IgD-negative memory B cell (primary cell): ENCODE data around the gene VAMP2. TPM values are rescaled to one million over a fixed set of nuclear protein-coding genes. Genes with fewer than 3 reads are reported as not detected.
A peak's percentile ranks its signal among the peaks of the same experiment; 100 is the strongest.

Source experiments
- H3K27ac Mint-ChIP-seq, 3 donors: one replicate each; pipeline ENCODE4 v1.8.0; 2020 to 2022; ENCODE audit warnings: mild to moderate bottlenecking in 3 of 3, mixed read lengths in 3 of 3, moderate library complexity in 1 of 3
- H3K27me3 Mint-ChIP-seq: one replicate; pipeline ENCODE4 v1.8.0; 2021; ENCODE audit warnings: mixed read lengths
- H3K36me3 Mint-ChIP-seq: one replicate; pipeline ENCODE4 v1.8.0; 2020; ENCODE audit warnings: mild to moderate bottlenecking, mixed read lengths
- H3K4me1 Mint-ChIP-seq, 3 donors: one replicate each; pipeline ENCODE4 v1.8.0; 2020 to 2022; ENCODE audit warnings: mixed read lengths in 3 of 3, mild to moderate bottlenecking in 1 of 3
- H3K4me3 Mint-ChIP-seq, 4 donors: one replicate each; pipeline ENCODE4 v1.8.0; 2020 to 2022; ENCODE audit warnings: mild to moderate bottlenecking in 4 of 4, mixed read lengths in 4 of 4, moderate library complexity in 3 of 4
- H3K9me3 Mint-ChIP-seq, 3 donors: one replicate each; pipeline ENCODE4 v1.8.0; 2020 to 2021; ENCODE audit warnings: mixed read lengths in 3 of 3, mild to moderate bottlenecking in 1 of 3
- polyA plus RNA-seq: library from polyadenylated mRNA; unstranded; fragments of 300-500 nt; fragmentation: Illumina TruSeq; gene quantifications from one replicate; pipeline ENCODE4 v1.2.3, GENCODE V29; 2021

Gene VAMP2
- polyA plus RNA-seq, 1 donor from 2014 or later = 83.7 TPM

GRCh38 chr17:8153525-8153956 is 9.2 kb downstream of the VAMP2 start:
- peak overlapping the region in 2 of 3 donors; percentile 71 to 96 for H3K27ac Mint-ChIP-seq
- H3K4me3 Mint-ChIP-seq = peak overlapping the region in 2 of 4 donors; percentile 32 to 51
- H3K36me3 Mint-ChIP-seq = peaks cover 3% of the 10 kb centered on the region
- H3K4me1 Mint-ChIP-seq = peaks cover 20 to 32% (median 30%) of the 10 kb centered on the region in 3 donors
- no peaks in the 10 kb centered on the region for H3K9me3 Mint-ChIP-seq
- peaks cover 5% of the 10 kb centered on the region for H3K27me3 Mint-ChIP-seq

GRCh38 chr17:8153031-8153451 is 9.7 kb downstream of the VAMP2 start:
- H3K27me3 Mint-ChIP-seq = peaks cover 5% of the 10 kb centered on the region
- peaks cover 3% of the 10 kb centered on the region for H3K36me3 Mint-ChIP-seq
- H3K27ac Mint-ChIP-seq = peak overlapping the region in 2 of 3 donors; percentile 71 to 96
- no peaks in the 10 kb centered on the region for H3K9me3 Mint-ChIP-seq
- H3K4me3 Mint-ChIP-seq = peak overlapping the region in 1 of 4 donors; percentile 32
- H3K4me1 Mint-ChIP-seq = peaks cover 18 to 28% (median 28%) of the 10 kb centered on the region in 3 donors

- H3K9me3 Mint-ChIP-seq = no peaks in the 10 kb centered on the region
- H3K4me1 Mint-ChIP-seq = peaks cover 18 to 28% (median 28%) of the 10 kb centered on the region in 3 donors
- H3K36me3 Mint-ChIP-seq = peaks cover 5% of the 10 kb centered on the region
- H3K27ac Mint-ChIP-seq = peak within 1 kb of the TSS in 2 of 3 donors; percentile 93 to 100
- peak within 1 kb of the TSS in 3 of 4 donors; percentile 90 to 95 (median 95) for H3K4me3 Mint-ChIP-seq
- H3K27me3 Mint-ChIP-seq = peaks cover 5% of the 10 kb centered on the region
Measured at GRCh38 chr17:8152112-8152775, 10.5 kb downstream of the VAMP2 start, which contains the start of gene PER1. Gene PER1 (minus strand): TSS chr17:8152404. CDS start chr17:8150706, 1,698 bp downstream.

- H3K9me3 Mint-ChIP-seq = no peaks in the 10 kb centered on the region
- peak overlapping the region in 2 of 3 donors; percentile 93 to 100 for H3K27ac Mint-ChIP-seq
- peaks cover 5% of the 10 kb centered on the region for H3K36me3 Mint-ChIP-seq
- H3K27me3 Mint-ChIP-seq = peaks cover 5% of the 10 kb centered on the region
- peak overlapping the region in 3 of 4 donors; percentile 90 to 95 (median 95) for H3K4me3 Mint-ChIP-seq
- H3K4me1 Mint-ChIP-seq = peaks cover 18 to 29% (median 28%) of the 10 kb centered on the region in 3 donors
Measured at GRCh38 chr17:8151641-8152111, 11.1 kb downstream of the VAMP2 start.

GRCh38 chr17:8151120-8151640 is 11.6 kb downstream of the VAMP2 start:
- H3K9me3 Mint-ChIP-seq = no peaks in the 10 kb centered on the region
- peak overlapping the region in 2 of 3 donors; percentile 93 to 100 for H3K27ac Mint-ChIP-seq
- peaks cover 7% of the 10 kb centered on the region for H3K36me3 Mint-ChIP-seq
- peaks cover 5% of the 10 kb centered on the region for H3K27me3 Mint-ChIP-seq
- H3K4me3 Mint-ChIP-seq = peak overlapping the region in 3 of 4 donors; percentile 90 to 95 (median 95)
- H3K4me1 Mint-ChIP-seq = peaks cover 18 to 30% (median 29%) of the 10 kb centered on the region in 3 donors

GRCh38 chr17:8150194-8151119 is 12.3 kb downstream of the VAMP2 start:
- Mint-ChIP-seq H3K27me3 (peaks cover 5% of the 10 kb centered on the region), H3K4me1 (peaks cover 17 to 30% (median 28%) of the 10 kb centered on the region in 3 donors), H3K27ac (peak overlapping the region in 2 of 3 donors; percentile 93 to 100), H3K9me3 (no peaks in the 10 kb centered on the region), H3K4me3 (peak overlapping the region in 3 of 4 donors; percentile 52 to 95 (median 95)), H3K36me3 (peaks cover 8% of the 10 kb centered on the region)

GRCh38 chr17:8149419-8150193 is 13.1 kb downstream of the VAMP2 start:
- H3K27ac Mint-ChIP-seq = peak overlapping the region in 1 of 3 donors; percentile 84
- H3K36me3 Mint-ChIP-seq = peaks cover 8% of the 10 kb centered on the region
- H3K4me1 Mint-ChIP-seq = peaks cover 10 to 30% (median 21%) of the 10 kb centered on the region in 3 donors

GRCh38 chr17:8148560-8148959 is 14.2 kb downstream of the VAMP2 start:
- Mint-ChIP-seq H3K36me3 (peaks cover 6% of the 10 kb centered on the region), H3K4me1 (peaks cover 6 to 24% (median 16%) of the 10 kb centered on the region in 3 donors), H3K27ac (peak overlapping the region in 2 of 3 donors; percentile 71 to 87), H3K27me3 (peaks cover 5% of the 10 kb centered on the region), H3K9me3 (no peaks in the 10 kb centered on the region), H3K4me3 (peak overlapping the region in 1 of 4 donors; percentile 60)

More at GRCh38 chr17:8149419-8150193, 13.1 kb downstream of the VAMP2 start:
- Mint-ChIP-seq H3K9me3 (no peaks in the 10 kb centered on the region), H3K4me3 (peak overlapping the region; percentile 41 to 84 (median 64)), H3K27me3 (peaks cover 5% of the 10 kb centered on the region)

GRCh38 chr17:8147805-8148404 is 14.8 kb downstream of the VAMP2 start:
- Mint-ChIP-seq H3K27ac (no peak overlapping the region), H3K27me3 (peaks cover 5% of the 10 kb centered on the region), H3K4me1 (peaks cover 6 to 17% (median 11%) of the 10 kb centered on the region in 3 donors), H3K9me3 (no peaks in the 10 kb centered on the region), H3K4me3 (peak overlapping the region in 2 of 4 donors; percentile 51 to 60), H3K36me3 (peaks cover 6% of the 10 kb centered on the region)

GRCh38 chr17:8147141-8147804 is 15.5 kb downstream of the VAMP2 start:
- Mint-ChIP-seq H3K9me3 (no peaks in the 10 kb centered on the region), H3K27ac (peak overlapping the region in 1 of 3 donors; percentile 26), H3K27me3 (peaks cover 5% of the 10 kb centered on the region), H3K36me3 (peaks cover 6% of the 10 kb centered on the region), H3K4me1 (peaks cover 6 to 12% (median 8%) of the 10 kb centered on the region in 3 donors), H3K4me3 (peak overlapping the region in 2 of 4 donors; percentile 51 to 61)

- H3K27ac Mint-ChIP-seq = peak overlapping the region in 1 of 3 donors; percentile 26
- peaks cover under 1% of the 10 kb centered on the region for H3K27me3 Mint-ChIP-seq
- H3K4me3 Mint-ChIP-seq = peak overlapping the region in 3 of 4 donors; percentile 13 to 61 (median 27)
Measured at GRCh38 chr17:8146381-8147140, 16.2 kb downstream of the VAMP2 start.

GRCh38 chr17:8145811-8146210 is 16.9 kb downstream of the VAMP2 start:
- peaks cover 0 to 4% (median 2%) of the 10 kb centered on the region in 3 donors for H3K4me1 Mint-ChIP-seq
- H3K36me3 Mint-ChIP-seq = peaks cover 6% of the 10 kb centered on the region
- H3K27ac Mint-ChIP-seq = no peak overlapping the region
- H3K9me3 Mint-ChIP-seq = no peaks in the 10 kb centered on the region
- peak overlapping the region in 2 of 4 donors; percentile 45 to 61 for H3K4me3 Mint-ChIP-seq
- H3K27me3 Mint-ChIP-seq = no peaks in the 10 kb centered on the region

More at GRCh38 chr17:8146381-8147140, 16.2 kb downstream of the VAMP2 start:
- no peaks in the 10 kb centered on the region for H3K9me3 Mint-ChIP-seq
- H3K4me1 Mint-ChIP-seq = peaks cover 3 to 8% (median 4%) of the 10 kb centered on the region in 3 donors
- H3K36me3 Mint-ChIP-seq = peaks cover 6% of the 10 kb centered on the region
